Breast epithelium (tissue), 3 donors: Measurements from ENCODE around the gene UBE2O.

Experiments
- CTCF ChIP-seq, 3 donors: fragments of 450-650 bp; IDR thresholded peaks; one replicate each; pipeline ENCODE4 v1.5.1; 2016 to 2017; ENCODE audit warnings: antibody characterized with exemption in 3 of 3, mild to moderate bottlenecking in 3 of 3, moderate library complexity in 3 of 3
- POLR2A ChIP-seq: fragments of 450-650 bp; IDR thresholded peaks from one replicate; pipeline ENCODE4 v1.6.1; 2016; ENCODE audit warnings: antibody characterized with exemption, mild to moderate bottlenecking, moderate library complexity
- POLR2AphosphoS5 ChIP-seq, 3 donors: sonication (generic); formaldehyde crosslinking; IDR thresholded peaks; one replicate each; pipeline ENCODE4 v1.6.1; 2017; ENCODE audit warnings: antibody characterized with exemption in 3 of 3

GRCh38 chr17:76390003-76390421 lies 62.9 kb downstream of the UBE2O start:
- no peak for TF ChIP-seq CTCF (IDR thresholded peaks at IDR 0.05)
- no peak for TF ChIP-seq POLR2A
- TF ChIP-seq POLR2AphosphoS5 (IDR thresholded peaks at IDR 0.05): no peak
